Esophagus squamous epithelium (tissue), 4 donors: ENCODE measurements around the gene MTAP.

Experiments used
- POLR2A ChIP-seq, 4 donors: fragments of 450-650 bp; IDR thresholded peaks; one replicate each; pipeline ENCODE4 v1.6.1; 2017; ENCODE audit warnings: antibody characterized with exemption in 4 of 4, mild to moderate bottlenecking in 4 of 4, moderate library complexity in 3 of 4
- TF ChIP-seq, protein P1 (sequence below), 6 experiments: fragments of 450-650 bp in 4 of 6; fragments of 200-600 bp in 2 of 6; sonication (generic) in 2 of 6; IDR thresholded peaks; one replicate each; pipeline ENCODE4 v1.5.1; 2016 to 2019; ENCODE audit warnings: antibody characterized with exemption in 6 of 6, mild to moderate bottlenecking in 4 of 6, moderate library complexity in 4 of 6

DNA sequence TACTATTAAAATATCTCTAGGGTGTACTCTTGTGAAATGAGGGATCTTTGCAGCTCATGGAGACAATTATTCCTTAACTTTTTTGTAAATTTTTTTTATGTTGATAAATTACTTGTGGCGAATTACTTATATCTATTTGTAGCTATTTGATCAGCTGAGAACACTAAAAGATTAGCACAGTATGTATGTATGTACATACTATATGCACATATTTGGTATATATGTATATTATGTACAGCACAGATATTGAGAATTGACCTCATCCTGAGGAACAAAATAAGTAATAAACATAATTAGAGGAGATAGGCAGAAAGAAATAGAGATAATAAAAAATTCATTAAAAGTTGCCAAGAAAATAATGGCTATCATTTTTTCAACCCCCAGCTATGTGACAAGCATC is 180.0 kb downstream of the MTAP start:
- TF ChIP-seq, protein P1, sequence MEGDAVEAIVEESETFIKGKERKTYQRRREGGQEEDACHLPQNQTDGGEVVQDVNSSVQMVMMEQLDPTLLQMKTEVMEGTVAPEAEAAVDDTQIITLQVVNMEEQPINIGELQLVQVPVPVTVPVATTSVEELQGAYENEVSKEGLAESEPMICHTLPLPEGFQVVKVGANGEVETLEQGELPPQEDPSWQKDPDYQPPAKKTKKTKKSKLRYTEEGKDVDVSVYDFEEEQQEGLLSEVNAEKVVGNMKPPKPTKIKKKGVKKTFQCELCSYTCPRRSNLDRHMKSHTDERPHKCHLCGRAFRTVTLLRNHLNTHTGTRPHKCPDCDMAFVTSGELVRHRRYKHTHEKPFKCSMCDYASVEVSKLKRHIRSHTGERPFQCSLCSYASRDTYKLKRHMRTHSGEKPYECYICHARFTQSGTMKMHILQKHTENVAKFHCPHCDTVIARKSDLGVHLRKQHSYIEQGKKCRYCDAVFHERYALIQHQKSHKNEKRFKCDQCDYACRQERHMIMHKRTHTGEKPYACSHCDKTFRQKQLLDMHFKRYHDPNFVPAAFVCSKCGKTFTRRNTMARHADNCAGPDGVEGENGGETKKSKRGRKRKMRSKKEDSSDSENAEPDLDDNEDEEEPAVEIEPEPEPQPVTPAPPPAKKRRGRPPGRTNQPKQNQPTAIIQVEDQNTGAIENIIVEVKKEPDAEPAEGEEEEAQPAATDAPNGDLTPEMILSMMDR (IDR thresholded peaks at IDR 0.05) = no peak
- no peak for TF ChIP-seq POLR2A (IDR thresholded peaks at IDR 0.05)
